Stimulated activated CD4-positive, alpha-beta T cell treated with anti-CD3 and anti-CD28 coated beads, Interleukin-12 subunit alpha, Interleukin-12 subunit beta, amount 100 ng/mL, for 4 hours (primary cell): ENCODE measurements around the gene MRGPRG.

Experiments
- DNase-seq: peaks from one replicate; pipeline ENCODE4 v3.0.0-alpha.2; 2020

The MRGPRG gene

DNA sequence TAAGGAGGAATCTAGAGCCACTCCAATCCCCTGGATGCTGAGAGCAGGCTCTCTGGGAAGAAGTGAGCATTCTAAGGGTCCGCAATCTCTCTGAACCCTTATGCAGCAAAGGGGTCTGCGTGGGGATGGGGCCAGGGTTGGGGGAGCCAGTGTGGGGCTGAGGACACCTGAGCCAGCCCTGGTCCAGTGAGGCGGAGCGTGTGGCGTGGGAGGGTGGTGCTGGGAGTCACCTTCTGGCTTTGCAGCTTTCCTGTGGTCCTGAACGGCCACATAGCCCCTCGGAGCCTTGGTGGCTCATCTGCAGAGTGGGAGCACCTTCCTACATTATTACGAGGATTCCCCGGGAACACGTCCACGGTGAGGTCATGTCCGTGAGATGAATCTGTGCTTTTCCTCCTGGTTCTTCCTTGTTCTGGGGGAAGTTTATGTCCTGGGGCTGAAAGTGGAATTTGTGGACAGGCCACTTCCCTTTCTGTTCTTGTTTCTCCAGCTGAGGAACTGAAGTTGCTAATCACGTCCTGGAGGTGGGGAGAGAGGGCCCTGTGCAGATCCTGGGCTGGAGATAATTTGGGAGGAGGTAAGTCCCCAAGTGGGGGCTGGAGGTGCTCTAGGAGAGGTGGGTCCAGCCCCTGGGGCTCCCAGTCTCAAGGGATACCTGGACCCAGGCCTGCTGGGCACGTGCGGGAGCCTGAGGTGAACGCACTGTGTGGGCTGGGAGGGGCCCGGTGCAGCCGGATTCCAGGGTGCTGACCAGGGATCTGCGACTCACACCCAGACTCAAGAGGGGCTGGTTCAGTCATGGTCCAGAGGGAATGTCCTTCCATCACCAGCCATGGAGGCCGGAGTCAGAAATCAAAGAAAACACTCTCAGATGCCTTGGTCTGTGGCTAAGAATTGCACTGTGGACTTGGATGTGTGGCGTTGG is 7.5 kb upstream of the MRGPRG start:
- DNase-seq, result no peak

GRCh38 chr11:3225159-3225758 is 6.6 kb upstream of the MRGPRG start:
- DNase-seq, result no peak

DNA sequence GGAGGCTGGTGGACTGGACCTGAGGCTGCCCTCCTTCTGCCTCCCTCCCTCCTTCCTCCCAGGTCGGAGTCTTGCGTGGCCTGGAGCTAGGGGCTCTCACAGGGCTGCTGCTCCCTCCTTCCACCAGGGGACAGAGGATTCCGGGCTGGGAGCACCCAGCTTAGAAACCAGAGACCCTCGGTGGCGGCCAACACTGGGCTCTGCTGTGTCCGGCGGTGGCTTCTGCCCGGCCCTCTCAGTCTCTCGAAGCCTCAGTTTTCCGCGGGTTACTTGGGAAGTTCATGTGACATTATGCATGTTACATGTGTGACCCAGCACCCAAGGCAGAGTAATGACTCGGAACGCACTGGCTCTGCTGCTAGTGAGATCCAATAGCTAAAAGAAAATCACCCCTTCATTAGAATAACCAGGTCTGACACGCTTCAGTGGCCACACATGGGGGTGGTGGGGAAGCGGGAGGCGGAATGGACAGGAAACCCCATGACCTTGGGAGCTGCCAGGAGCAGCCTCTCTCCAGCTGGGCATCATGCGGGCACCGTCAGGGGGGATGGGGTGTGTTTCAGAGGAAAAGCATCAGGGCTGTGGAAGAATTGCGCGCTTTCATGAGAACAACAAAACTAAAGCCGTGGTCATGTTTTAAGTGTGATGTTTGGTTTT is 5.9 kb upstream of the MRGPRG start:
- no peak for DNase-seq

DNA sequence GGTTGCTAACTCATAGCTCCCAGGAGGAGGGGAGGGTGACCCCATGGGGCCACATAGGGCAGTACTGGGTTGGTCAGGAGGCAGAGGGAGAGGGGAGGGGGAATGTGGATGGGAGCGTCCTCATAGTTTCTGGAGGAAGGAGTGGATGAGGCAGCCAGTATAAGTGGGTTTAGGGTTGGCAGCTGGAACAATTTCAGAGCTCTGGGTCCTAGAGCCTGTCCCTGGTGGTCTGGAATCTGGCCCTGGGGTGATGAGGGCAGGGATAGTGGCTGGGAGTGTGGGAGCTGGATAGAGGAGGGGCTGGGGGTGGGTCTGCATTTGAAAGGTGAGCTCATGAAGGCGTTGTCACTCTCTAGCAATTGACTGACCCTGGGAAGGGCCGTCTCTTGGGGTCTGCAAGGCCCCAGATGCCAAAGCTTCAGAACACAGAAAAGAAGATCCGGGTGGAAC is 5.3 kb upstream of the MRGPRG start:
- DNase-seq, result no peak

DNA sequence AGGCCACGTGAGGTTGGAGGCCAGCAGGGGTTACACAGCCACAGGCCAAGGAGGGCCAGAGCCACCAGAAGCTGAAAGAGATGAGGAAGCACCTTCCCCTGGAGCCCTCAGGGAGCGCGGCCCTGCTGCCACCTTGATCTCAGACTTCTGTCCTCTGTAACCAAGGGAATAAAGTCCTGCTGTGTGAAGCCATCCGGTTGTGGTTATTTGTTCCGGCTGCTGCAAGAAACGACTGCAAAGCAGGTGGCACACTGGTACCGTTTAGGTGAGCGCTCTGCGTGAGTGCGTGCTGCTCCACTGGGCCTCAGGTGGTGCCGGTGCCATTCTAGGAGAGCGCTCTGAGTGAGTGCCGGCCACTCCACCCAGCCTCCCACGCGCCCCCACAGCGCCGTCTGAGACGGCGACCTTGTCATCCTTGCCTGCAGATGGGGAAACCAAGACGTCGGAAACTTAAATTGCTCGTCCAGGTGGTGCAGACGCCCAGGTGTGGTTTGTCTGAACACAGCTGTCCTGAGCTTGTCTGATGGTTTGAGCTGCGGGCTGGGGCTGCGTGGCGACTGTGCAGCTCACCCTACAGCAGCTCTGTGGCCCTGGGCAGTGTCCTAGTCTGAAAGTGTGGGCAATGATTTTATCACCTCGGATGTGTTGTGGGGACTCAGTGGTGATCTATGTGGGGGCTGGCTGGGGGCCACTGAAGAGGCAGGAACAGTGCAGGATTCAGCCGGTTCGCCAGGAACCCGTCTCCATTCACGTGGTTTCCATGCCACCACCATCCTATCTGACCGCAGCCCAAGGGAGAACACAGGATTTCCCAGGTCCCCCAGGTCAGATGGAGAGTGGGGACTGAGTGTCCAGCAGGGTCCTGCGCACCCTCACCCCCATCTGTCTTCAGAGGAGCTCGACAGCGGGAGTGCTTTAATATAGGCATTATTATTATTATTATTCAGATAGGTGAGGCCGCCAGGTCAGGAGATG is 4.6 kb upstream of the MRGPRG start:
- no peak for DNase-seq

DNA sequence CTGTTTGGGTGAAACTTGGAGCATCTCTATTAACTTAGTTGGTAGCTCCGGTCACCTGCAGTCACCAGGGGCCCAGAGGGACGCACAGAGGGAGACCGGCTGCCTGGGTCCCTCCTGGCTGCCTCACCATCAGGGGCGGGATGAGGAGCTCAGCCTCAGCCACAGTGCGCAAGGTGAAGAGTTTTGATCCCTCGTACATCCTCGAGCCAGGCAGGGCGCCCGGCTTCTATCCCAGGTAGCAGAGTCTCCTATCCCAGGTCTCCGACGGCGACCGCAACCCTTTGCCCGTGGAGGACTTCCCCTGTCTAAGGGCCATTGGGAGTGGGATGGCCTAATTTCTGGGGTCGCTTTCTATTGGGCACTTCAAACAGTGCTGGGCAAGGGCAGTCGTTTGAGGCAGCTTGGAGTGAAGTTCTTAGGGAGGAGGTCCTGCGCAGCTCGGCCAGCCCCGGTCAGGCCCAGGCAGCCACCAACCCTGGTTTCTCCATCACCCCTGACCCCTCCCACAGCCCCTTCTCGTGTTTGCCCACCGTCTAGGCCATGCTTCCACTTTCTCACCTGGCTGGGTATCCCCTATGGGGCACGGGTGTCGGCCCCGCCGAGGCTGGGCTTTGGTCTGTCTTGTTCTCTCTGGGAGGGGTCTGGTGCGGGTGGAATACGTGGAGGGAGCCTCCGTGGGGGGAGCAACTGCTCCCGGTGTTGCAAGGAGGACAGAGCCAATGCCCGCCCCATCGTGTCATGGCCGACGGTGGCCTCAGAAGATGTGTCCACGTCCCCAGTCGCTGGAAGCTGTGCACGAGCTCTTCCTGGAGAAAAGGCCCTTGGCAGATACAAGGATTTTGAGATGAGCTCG is 3.6 kb upstream of the MRGPRG start:
- DNase-seq, result no peak

- DNase-seq, result no peak
These were observed 2.9 kb upstream of the MRGPRG start for GRCh38 chr11:3221408-3222002.

GRCh38 chr11:3220521-3221407 is 2.2 kb upstream of the MRGPRG start:
- DNase-seq, result no peak

- DNase-seq, result no peak
These were observed 1.5 kb upstream of the MRGPRG start for GRCh38 chr11:3220101-3220500.

DNA sequence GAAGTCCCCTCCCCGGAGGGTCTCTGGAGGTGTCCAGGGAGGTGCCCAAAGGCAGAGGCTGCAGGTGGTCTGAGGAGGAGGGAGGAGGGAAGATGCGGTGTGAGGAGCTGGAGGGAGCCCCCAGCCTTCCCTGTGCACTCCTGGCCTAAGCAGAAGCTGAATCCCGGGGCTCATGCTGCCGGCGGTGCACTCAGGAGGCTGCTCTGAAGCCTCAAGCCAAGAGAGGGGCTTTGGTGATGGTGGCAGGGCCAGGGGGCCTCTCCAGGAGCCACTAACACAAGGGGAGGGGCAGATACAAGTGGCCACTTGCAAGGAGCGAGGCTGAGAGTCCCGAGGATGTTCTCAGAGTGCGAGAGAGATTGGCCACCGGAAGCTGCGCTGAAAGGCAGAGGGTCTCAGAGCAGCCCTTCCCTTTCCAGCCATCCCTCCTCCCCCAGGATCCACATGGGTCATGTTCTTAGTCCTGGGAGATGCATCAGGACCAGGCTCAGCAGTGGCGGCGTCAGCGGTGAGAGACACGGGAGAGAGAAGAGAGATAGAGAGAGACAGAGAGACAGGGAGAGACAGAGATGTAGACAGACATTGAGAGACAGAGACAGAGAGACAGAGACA is 774 bp upstream of the MRGPRG start:
- DNase-seq, result no peak

DNA sequence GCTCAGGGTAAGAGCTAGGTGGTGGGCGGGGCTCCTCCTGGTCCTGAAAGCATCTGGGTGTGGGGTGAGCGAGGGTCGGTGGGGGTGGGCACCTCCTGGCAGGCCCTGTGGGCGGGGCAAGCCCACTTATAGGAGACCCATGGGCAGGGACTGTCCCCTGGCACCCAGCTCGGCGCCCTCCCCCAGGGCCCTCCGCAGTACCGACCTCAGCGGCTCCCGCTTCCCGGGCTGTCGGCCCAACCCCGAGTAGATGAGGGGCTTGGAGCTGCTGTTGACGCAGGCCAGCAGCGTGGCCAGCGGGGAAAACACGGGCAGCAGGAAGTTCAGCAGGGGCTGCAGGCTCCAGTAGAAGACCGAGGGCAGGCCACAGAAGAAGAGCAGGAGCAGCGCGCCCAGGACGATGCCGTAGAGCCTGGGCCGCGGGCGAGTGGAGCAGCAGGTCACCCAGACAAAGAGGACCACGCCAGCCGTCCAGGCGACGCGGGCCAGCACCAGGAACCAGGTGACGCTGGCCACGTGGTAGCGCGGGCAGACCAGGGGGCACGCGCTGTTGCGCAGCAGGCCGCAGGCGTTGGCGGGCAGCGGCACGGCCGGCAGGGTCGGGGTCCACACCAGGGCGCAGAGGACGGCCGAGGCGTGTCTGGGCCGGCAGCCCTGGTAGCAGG is 663 bp downstream of the MRGPRG start:
- no peak for DNase-seq

DNA sequence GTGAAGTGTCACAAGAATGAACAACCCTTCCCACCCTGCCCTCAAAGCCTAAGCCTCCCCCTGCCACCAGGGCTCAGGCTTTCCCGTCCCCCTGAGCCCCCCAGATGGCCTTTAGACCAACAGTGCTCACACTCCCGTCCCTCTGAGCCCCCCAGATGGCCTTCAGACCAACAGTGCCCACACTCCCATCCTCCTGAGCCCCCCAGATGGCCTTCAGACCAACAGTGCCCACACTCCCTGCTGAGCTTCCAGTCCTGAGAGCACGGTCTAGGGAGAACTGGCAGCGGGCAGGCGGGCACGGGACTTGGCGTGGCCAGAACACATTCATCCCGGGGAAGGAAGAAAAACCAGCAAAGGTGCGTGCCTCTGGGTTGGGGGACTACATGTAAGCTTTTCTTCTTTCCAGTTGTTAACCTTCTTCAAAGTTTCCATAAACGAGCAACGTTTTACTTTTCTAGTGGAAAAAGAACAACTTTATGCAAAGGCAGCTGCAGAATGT is 2.5 kb downstream of the MRGPRG start:
- DNase-seq, result no peak

DNA sequence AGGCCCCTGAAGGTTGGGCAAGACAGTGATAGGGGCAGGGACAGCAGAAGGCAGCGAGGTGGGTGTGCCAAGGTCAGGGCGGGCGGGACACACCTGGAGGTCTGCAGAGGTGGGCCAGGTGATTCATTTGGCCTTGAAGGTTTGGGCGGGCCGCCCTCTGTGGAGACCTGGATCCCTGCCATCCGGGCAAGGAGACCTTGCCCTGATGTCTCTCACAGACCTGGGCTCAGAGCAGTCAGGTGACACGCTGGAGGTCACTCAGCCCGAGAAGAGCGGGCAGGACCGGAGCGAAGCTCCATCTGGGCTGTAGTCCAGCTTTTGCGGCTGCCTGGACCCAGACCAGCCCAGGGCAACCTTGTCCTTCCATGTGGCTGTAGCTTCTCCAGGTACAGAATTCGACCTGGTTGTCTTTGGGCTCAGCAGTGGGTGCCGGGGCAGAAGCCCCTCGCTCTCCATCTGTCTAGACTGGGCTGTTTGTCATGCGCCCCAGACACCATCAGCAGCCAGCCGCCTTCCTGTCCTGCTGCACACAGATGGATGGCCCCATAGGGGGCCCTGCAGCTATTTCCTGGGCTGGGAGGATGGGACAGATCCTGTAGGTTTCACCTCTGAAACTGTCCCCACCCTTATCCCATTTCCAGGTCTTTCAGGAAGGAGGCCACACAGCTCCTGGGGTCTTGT is 3.1 kb downstream of the MRGPRG start:
- no peak for DNase-seq

- DNase-seq, result no peak
These were observed 4.3 kb downstream of the MRGPRG start for GRCh38 chr11:3214420-3214699.

GRCh38 chr11:3213659-3214419 is 4.8 kb downstream of the MRGPRG start:
- no peak for DNase-seq

GRCh38 chr11:3208272-3208671 is 10.3 kb downstream of the MRGPRG start:
- no peak for DNase-seq

DNA sequence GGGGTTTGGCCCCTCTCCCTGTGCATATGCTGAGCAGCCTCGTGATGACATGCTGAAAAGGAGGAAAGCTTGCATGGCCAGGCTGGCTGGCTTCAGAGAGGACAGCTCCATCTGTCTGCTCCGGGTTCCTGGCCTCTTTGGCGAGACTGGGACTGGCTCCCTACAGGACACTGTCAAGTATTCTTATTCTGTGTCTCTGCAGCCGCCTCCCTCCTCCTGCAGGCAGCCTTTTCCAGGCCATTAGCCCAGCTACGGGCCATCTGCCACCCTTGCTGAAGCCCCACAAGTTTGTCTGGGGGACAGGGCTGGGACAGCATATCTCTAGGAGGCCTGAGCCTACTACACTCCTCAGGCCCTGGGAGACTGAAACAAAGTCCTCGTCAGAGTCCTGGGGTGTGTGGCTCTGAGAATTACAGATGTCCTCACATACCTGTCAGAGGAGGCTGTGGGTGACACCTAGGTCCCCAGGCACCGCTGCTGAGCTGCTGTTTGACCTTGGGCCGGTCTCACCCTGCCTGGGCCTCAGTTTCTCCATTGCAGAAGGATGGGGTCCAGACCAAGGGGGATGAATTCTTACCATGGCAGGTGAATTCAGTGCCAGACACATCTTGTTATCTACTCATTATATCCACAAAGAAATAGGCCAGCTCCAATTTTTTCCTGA is 11.0 kb downstream of the MRGPRG start:
- DNase-seq, result no peak
